Activated CD4-positive, alpha-beta T cell treated with anti-CD3 and anti-CD28 coated beads, Interleukin-10, Interleukin-2, amounts not matched to agents 100 ng/mL and 50 ng/mL, durations not matched to agents 16 hours and 8 hours (primary cell): ENCODE data around the gene SORBS2.

Experiments used
- DNase-seq: peaks from one replicate; pipeline ENCODE4 v3.0.0-alpha.2; 2020

SORBS2 gene

DNA sequence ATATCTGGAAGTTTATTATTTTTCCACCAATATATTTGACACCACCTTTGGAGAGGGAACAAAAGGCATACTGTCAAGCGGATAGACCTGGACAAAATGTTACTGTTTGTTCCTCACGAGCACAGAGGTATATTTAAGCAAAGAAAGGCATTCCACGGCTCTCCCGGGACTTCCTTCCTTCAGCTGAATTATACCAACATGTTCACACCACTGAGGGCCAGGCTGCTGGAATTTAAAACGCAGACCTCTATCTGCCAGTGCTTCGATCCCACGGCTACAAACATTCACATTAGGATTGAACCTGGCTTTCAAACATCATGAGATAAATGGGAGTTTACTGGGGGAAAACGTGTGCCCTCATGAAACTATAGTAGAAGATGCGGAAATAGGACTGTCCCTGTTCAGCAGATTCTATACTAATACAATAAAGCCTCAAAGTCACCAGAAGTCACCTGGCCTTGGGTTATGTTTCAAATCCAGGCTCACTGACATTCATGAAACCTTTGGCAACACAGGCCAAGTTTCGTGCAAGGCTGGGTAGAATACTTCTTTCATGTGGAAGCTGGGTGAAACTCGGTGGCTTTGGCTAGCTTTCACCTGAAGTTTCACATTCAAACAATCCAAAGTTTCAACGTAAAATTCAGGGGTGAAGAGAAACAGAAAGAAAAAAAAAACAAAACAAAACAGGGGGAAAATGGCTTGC lies 39.5 kb downstream of the SORBS2 start:
- DNase-seq = no peak

DNA sequence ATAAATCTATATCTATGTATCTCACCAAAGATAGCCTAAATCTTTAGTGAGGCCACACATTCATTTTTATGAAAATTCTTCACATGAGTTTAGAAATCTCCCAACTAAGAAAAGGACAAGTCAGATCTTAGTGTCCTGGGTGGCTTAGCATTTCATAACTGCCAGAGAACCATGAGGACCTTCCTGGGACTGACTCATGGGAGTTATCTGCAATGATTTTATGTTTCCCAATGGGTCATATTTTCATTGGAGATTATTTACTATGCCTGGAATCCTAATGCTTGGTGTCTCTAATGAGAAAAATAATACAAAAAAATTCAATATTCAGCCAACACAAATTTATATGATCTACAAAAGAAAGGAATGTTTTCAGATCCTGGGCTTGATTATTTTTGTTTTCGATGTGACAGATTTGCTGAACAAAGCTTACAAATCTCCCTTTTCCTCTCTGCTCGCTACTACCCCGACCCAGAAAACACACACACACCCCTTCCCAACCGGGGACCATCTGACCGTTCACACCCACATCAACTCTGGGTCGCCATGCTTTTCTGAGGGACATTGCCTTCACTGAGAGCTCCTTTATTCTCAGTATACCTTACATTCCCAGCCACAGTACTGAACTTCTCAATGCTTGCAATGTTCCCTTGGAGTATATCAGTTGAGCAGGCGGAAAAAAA lies 40.1 kb downstream of the SORBS2 start:
- DNase-seq = no peak

DNA sequence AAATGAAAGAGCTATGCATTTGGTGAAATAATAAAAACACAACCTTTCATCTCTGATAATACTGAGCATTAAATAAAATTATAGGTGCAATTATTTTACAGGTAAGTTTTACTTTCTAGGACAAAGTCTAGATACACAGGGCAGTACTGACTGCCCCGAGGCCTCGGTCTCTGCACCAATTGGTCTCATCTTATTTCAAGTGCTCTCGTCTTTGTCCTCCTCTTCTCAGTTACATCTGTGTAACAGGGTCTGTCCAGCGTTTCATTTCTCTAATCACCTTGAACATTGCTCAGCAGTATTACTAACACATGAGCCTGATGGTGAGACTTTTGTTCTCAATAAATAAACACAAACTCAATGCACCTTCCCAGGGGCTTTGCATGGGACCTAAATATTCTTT lies 44.5 kb downstream of the SORBS2 start:
- no peak for DNase-seq

DNA sequence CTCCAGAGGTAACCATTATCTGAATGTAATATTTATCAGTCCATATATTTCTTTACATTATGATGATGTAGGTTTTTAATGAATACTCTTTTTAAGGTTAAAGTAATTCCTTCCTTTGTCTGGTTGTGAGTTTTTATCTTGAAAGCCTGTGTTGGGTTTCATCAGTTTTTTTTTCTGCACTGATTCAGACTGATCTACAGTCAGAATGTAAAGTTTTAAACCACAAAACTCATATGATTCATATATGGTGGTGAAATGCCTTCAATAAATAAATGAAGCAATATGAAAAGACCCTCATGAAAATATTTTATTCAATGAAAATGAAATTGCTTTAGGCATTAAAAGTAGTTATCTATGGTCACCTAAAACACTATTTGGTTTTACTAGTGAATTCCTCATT lies 47.1 kb downstream of the SORBS2 start:
- no peak for DNase-seq

DNA sequence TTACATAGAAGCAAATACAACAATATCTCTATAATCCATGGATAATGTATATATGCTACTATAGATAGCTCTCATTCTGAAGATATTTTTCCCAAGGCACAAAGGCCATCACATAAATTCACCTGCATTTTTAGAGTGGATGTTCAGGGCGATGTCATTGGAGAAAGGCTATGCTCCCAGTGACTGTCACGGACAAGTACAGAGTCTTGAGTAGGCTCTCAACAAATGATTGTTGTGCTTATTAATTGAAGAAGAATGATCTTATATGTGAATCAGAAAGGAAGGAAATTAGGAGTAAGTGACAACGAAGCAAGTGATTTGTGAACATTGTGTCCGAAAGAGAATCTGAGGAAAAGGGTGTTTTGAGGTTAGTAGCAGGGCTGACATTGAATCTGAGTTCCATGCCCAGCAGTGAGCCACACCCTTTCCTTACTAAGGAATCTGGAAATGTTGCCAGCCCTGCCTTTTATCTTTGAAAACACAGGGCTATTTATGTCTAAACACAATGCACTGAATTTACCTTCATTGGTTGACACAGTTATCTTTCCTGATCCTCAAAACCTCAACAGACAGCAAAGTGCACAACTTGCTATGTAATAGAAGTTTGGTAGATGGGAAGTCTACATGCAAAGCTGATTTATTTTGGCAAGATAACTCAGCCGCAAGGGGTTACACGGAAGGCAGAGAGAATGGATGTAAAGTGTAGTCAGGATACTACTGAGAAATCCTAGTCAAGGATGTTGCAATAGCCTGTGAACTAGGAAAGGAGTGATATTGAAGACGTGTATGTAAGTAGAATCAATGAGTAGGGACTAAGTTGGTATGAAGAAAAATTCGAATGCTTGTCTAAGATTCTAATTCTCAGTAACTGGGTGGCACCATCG lies 50.4 kb downstream of the SORBS2 start:
- no peak for DNase-seq

DNA sequence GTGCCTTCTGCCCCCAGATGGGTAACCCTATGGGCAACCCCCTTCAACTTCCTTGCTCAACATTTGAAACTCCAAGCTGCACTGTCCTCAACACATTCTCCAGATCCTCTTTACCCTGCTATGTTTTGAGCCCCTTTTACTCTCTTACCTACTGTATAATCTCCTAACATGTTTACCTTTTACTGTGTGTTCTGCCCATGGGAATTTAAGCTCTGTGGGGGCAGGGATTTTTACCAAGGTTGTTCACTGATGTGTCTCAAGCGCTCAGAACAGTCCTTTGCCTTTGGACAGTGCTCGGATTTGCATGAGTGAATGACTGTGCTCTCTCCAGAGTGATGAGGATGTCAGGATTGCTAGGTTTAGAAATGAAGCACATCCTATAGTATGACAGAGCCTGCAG lies 53.2 kb downstream of the SORBS2 start:
- no peak for DNase-seq

DNA sequence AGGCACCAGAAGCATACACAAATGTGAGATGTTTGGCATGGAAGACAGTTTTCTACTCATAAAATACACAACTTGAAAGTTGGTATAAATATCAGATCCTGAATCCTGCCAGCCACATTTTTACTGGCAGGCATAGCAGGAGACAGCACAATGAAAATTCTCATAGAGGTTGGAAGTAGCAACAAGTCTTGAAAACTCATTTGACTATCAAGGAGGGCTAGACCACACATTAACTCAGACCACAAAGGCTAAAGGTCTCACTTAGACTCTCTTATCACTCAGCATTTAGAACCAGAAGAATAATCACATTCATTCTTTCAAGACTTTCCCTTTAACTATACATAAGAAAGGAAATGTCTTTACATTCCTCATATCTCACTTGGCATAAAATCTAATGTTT lies 56.5 kb downstream of the SORBS2 start:
- DNase-seq = no peak

DNA sequence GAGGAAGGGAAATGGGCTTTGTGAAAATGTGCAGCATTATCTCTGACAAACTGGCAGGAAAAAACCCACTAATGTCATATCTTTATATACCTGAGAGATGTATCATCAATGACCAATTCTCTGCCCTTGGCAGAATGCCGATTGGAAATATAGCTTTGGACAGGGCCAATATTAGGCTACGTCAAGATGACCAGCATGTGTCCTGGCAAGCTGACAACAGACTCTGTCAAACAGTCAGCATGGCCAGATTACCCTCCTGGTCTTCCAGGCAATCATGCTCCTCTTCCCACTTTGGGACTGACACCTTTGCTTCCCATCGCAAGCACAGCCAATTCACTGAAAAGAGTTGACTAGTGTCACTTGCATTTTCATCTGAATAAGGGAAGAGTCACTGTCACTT lies 57.0 kb downstream of the SORBS2 start:
- no peak for DNase-seq

DNA sequence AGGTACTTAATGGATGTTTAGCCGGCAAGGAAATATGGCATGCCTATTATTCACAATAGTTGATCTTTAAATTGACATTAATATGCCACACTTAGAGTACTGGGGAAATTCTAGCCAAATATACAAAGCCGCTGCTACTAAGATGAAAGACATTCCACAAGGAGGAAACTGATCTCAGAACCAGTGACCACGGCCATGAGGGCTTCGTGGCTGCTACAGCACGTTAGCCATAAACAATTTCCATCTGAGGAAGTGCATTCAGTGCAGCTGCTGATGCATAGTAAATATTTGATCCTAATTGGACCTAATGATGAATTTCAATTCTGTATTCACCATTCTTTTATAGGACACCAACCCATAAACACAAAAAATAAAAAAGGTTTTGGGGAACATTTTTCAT lies 59.1 kb downstream of the SORBS2 start:
- DNase-seq = no peak

DNA sequence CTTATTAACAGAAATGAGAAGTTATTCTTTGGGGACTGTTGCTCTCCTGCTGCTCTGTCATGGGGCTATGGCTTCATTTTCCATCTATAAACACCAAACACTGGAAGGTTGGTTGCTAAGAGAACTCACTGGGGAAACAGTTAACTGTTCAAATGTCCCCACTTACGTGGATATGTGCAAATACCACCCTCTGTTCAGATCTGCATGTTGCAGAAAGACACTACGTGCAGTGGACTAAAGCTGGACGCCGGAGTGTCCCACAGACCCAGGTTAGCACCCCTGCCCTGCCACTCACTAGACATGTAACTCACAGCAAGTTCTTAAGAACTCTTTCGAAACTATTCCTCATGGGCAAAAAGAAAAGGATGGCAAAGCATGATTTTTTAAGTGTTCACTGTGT lies 62.1 kb downstream of the SORBS2 start:
- no peak for DNase-seq

DNA sequence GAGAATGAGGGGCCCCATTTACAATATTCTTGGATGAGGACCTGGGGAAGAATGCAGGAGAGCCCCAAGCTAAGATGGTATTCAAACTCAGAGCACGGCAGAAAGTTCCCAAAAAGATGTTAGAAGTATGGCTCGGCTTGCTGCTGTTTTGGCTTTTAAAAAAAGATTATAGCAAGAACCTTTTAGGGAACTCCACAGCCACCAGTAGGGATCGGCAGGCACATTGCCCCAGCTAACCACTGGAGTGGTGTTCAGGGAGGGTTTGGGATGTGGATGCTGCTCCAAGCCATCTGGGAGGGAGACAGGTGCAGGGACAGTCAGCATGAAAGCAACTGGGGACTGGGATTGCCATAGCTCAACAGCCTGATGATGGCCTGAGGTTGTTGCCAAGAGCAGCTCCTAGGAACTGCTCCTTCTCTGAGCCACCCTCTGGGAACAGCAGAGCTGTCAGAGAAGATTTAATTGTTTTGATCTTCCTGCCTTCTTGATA lies 63.0 kb downstream of the SORBS2 start:
- DNase-seq = no peak

DNA sequence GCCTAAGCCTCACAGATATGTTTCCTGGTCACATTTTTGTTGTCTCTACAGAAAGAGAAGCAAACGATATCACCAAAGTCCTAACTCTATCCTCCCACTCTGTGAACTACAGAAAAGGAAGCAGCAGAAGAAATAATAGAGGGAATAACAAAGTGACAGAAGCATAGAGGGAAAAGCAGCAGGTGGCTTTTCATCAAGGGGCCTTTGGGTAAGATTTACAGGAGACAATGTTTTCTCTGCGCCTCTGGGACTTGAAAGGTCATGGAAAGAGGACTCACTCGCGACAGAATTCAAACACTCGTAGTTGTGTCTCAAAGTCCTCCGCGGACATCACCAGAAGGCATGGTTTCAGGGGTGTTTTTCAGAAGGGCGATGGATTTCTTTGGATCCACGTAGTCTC lies 66.1 kb downstream of the SORBS2 start:
- no peak for DNase-seq

DNA sequence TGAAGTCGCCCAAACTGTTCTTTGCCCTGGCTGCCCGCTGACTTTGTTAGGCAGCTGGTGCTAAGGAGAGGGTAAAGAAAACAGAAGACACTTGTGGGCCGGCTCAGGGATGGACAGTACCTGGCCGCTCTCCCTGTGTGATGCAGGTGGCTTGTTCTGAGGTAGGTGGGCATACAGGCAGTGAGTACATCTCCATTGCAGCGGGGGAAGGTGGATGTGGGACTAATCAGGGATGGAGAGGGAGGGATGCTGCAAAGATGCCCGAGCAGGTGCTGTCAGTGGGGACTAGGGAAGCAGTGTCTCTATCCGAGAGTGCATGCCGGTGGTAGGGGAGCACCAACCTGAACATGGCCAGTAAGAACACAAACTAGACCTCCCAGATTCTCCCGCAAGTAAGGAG lies 67.0 kb downstream of the SORBS2 start:
- DNase-seq = no peak

DNA sequence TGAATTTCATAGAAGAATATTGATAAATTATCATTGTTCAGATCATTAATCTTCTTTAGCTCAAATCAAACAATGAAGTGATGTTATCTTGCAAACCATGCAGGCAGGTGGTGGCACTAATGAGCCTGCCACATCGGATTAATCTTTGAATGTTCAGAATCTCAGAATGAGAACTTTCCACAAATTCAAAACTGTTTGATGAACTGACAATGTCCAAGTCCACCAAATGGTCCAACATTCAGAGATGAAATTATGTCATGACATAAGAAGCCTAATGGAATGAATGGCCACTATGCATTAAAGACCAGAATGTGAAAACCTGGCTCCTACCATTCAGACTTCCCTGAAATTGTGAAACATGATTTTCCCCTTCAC lies 67.5 kb downstream of the SORBS2 start:
- DNase-seq = no peak

DNA sequence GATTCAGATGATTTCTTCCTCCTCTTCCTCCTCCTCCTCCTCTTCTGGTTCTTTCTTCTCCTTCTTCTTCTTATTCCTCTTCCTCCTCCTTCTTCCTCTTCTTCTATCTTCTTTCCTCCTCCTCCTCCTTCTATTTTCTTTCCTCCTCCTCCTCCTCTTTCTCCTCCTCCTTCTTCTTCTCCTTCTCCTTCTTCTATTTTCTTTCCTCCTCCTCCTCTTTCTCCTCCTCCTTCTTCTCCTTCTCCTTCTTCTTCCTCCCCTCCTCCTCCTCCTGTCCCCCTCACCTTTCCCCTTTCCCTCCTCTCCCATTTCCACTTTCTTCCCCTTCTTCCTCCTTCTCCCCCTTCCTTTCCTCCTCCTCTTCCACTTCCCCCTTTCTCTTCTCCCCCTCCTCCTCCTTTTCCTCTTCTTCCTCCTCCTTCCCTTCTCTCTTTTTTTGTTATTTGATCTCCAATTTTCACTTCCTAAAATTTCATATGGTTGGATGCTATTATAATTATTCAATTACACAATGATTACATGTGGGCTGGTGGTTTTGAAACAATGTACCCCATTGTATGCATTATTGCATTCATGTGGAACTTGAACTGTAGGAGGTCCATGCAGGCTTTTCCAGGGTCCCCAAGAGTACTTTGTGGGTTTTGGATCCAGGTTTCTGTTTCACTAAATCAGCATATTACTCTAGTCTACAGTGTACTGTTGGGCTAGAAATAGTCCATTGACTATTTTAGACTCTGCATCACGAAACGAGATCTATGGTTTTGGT lies 68.1 kb downstream of the SORBS2 start:
- DNase-seq = no peak

DNA sequence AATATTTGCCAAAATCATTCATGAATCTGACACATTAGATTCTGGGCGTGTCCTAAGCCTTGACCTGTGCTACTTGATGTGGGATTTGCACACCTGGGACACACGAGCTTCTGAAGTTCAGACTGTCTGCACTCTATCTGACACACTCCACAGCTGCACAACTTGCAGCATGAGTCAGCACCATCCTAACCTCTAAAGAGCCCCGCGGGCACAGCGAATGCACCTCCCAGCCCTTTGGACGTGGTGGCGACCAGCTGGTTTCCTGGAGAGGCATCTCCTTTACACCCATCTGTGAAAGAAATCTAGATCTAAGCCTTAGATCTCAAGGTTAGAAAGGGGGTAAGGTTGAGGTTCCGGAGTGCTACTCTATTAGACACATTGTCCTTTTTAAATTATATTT lies 69.2 kb downstream of the SORBS2 start:
- peak; percentile 3 for DNase-seq

DNA sequence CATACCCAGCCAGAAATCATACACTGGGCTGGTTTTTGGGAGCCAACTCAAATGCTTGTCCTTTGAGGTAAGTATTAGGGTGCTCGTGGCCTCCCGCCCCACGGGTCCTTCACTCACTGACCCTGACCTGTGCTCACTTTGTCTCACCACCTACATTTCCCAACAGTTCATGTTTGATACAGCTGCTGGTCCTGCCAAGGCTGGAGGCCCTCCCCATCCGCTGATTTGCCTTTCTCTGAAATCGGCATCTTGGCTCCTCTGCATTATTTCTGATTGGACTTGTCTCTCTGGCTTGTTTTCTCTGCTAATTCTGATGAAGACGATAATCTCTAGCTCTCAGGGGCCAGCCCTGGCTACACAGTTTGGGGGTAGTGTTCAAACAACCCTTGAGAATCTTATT lies 70.2 kb downstream of the SORBS2 start:
- no peak for DNase-seq

DNA sequence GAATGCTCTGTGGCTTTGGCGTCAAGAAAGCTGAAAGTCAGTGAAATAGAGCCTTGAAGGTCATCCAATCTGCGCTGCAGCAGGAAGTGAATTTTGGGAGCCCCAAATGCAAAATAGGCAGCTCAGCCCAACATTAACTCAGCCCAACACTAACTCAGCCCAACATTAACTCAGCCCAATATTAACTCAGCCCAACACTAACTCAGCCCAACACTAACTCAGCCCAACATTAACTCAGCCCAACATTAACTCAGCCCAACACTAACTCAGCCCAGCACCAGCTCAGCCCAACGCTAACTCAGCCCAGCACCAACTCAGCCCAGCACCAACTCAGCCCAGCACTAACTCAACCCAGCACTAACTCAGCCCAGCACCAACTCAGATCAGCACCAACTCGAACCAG lies 71.5 kb downstream of the SORBS2 start:
- DNase-seq = no peak

DNA sequence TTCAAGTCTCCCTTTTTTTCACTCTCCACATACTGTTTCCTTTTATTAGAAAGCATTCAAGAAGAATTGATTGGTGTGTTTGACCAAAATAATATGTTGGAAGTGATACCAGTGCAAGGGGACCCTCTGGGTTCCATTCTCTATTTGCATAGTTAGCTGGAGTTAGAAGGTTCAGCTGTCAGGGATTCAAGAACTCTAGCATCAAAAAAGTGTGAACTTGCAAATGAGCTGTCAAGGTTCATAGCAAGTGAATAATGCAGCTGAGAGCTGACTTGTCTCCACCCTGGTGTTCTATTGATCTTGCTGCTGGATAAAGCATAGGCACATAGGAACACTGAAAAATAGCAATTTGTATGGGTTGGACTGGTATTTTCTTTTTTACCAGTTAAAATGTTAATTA lies 73.2 kb downstream of the SORBS2 start:
- no peak for DNase-seq

DNA sequence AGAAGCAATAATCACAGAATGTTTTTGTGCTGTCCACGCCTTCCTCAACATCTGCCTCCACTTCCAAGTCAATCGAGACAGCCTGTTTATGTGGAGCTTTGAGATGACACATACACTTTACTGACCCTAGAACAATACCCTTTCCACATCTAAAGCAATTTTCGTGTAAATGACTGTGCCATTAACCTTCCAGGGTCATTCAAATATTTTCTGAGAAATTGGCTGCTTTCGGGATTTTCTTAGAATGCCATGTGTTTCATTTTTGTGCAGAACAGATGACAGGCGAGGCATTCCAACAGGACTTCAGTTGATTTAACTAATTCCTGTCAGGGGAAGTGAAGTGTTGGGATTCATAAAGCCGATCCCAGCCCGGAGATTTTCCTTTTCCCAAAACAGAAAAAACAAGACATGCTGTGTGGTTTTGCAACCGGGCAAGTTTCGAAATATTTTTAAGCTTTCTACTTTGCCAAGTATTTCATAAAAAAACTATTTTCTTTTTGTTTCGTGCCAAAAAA lies 73.9 kb downstream of the SORBS2 start:
- no peak for DNase-seq

DNA sequence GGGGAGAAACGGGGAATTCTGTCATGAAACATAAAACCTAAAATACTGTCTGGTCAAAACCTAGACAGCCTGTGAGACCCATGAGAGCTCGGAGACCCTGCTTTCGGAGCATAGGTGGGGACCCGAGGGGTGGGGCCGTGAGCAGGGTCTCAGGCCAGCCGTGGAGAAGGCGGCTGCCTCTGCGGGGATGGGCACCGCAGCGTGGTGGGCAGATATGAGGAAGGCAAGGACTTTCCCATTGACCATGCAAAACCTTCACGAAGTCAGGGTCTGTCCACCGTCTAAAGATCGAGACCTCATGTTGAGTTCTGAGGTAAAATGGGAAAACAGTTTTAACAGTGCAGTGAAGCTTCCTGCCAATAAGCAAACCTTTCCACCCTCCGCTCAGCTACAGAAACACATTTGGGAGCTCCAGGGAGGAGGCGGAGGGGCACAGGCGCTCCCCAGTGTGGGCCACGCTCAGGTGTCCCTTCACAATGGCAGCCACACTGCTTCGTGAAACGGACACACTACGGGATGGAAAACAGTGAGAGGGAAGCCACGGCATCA lies 74.4 kb downstream of the SORBS2 start:
- DNase-seq = no peak

DNA sequence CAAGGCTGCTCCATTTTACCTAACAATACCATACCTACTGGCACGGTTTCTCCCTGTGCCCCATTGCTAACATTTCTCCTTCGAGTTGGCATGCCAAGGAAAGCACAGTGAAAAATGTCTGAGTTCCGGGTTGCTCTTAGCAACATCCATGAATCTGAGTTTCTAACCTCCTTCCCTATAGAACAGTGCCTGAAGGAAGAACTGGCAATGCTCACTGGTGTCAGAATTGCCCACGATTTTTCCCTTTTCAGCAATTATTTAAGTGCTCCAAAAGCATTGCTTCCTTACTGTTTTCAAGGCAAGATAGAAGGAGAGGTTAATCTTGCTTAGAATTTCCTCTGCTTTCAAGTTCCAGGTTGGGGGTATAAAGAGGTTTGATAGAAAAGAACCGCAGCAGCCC lies 75.1 kb downstream of the SORBS2 start:
- DNase-seq = no peak
